Fibroblast of lung (primary cell): ENCODE results near the gene CTTNBP2NL. TPM values are rescaled to one million over a fixed set of nuclear protein-coding genes. Genes with fewer than 3 reads are reported as not detected.

ENCODE experiments used
- DNase-seq, 2 donors: peaks; one replicate each; pipeline versions ENCODE4 v3.0.0 to v3.0.0-alpha.2; 2010; ENCODE audit warnings: low read depth in 2 of 2
- H2AFZ ChIP-seq: 2 replicates; pipeline ENCODE4 v1.5.1; 2012; ENCODE audit warnings: low read length, control low read depth, inconsistent platforms
- H3K27ac ChIP-seq: 2 replicates; pipeline ENCODE4 v1.5.1; 2011; ENCODE audit warnings: low read length, control low read depth; ENCODE audit not compliant: insufficient read depth
- H3K27me3 ChIP-seq: 2 replicates; pipeline ENCODE4 v1.5.1; 2011; ENCODE audit warnings: mild to moderate bottlenecking, low read length; ENCODE audit not compliant: control insufficient read depth, insufficient read depth
- H3K36me3 ChIP-seq: 2 replicates; pipeline ENCODE4 v1.5.1; 2011; ENCODE audit warnings: low read length; ENCODE audit not compliant: control insufficient read depth, insufficient read depth
- H3K4me1 ChIP-seq: 2 replicates; pipeline ENCODE4 v1.5.1; 2011; ENCODE audit warnings: low read length; ENCODE audit not compliant: control insufficient read depth, insufficient read depth; ENCODE audit errors: extremely low read depth
- H3K4me2 ChIP-seq: 2 replicates; pipeline ENCODE4 v1.5.1; 2011; ENCODE audit warnings: low read length, control low read depth; ENCODE audit not compliant: insufficient read depth; ENCODE audit errors: extremely low read depth
- H3K4me3 ChIP-seq, 4 experiments: fragments of 200-600 bp in 1 of 4; sonication (generic) in 1 of 4; replicated peaks in 1 of 4; 2 replicates each; pipeline ENCODE4 v1.5.1; 2011 to 2016; ENCODE audit warnings: low read length in 4 of 4, low read depth in 3 of 4, mild to moderate bottlenecking in 3 of 4, control low read depth in 2 of 4, inconsistent platforms in 1 of 4, mixed read lengths in 1 of 4; ENCODE audit not compliant: insufficient read depth in 1 of 4; ENCODE audit errors: control extremely low read depth in 1 of 4
- H3K79me2 ChIP-seq: 2 replicates; pipeline ENCODE4 v1.5.1; 2012; ENCODE audit warnings: mild to moderate bottlenecking, low read length, inconsistent platforms; ENCODE audit not compliant: control insufficient read depth, insufficient read depth
- H3K9ac ChIP-seq: 2 replicates; pipeline ENCODE4 v1.5.1; 2011; ENCODE audit warnings: mild to moderate bottlenecking, low read length, control low read depth; ENCODE audit not compliant: insufficient read depth
- H3K9me3 ChIP-seq: 2 replicates; pipeline ENCODE4 v1.5.1; 2012; ENCODE audit warnings: low read depth, low read length; ENCODE audit not compliant: control insufficient read depth, insufficient read depth
- H4K20me1 ChIP-seq: 2 replicates; pipeline ENCODE4 v1.5.1; 2011; ENCODE audit warnings: low read length; ENCODE audit not compliant: control insufficient read depth, insufficient read depth; ENCODE audit errors: extremely low read depth
- EZH2 ChIP-seq: IDR thresholded peaks from 2 replicates; pipeline ENCODE4 v1.5.1; 2012; ENCODE audit warnings: low read length, control low read depth, mild to moderate bottlenecking; ENCODE audit errors: missing control alignments
- polyA plus RNA-seq, 2 donors: library from polyadenylated mRNA; depleted of rRNA in 1 of 2; stranded (reverse) in 1 of 2; unstranded in 1 of 2; fragments of >200 nt; gene quantifications; 2 replicates each; pipeline ENCODE4 v1.2.1, GENCODE V29; 2011 to 2012; ENCODE audit warnings: missing spikeins in 1 of 2
- total RNA-seq: library from RNA; depleted of rRNA; stranded (reverse); fragments of >200 nt; gene quantifications from 2 replicates; pipeline ENCODE4 v1.2.1, GENCODE V29; 2014
- TF ChIP-seq, protein P1 (sequence below), 2 donors: IDR thresholded peaks in 1 of 2; conservative IDR thresholded peaks in 1 of 2; 1 replicate in 1 of 2; 2 replicates in 1 of 2; pipeline ENCODE4 v1.5.1; 2011 to 2012; ENCODE audit warnings: low read length in 2 of 2, control low read depth in 1 of 2, inconsistent platforms in 1 of 2, low read depth in 1 of 2, mild to moderate bottlenecking in 1 of 2

Gene CTTNBP2NL
- total and polyA plus RNA-seq, 2 donors (not counting 1 experiment from before 2014, with no cell fraction given): 18.5 to 26.8 TPM

DNA sequence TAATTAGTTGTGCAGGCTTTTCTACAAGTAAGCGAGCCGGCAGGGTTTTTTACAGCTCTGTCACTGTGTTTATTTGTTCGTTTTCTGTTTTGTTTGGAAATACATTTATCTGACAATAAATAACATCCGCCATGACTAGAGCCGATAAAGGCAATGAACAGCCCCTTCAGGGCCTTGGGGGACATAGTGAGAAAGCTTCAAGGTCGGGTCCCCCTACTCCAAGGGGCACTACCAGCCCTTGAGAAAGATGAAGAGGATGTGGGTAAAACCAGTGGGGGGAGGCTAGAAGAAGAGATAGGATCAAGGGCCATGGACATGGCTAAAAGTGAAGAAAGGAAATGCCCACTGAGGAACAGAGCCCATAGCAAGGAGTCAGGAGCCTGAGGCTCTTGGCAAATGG is 38.5 kb upstream of the CTTNBP2NL start:
- peak; percentile 47 for TF ChIP-seq EZH2
- TF ChIP-seq, protein P1, sequence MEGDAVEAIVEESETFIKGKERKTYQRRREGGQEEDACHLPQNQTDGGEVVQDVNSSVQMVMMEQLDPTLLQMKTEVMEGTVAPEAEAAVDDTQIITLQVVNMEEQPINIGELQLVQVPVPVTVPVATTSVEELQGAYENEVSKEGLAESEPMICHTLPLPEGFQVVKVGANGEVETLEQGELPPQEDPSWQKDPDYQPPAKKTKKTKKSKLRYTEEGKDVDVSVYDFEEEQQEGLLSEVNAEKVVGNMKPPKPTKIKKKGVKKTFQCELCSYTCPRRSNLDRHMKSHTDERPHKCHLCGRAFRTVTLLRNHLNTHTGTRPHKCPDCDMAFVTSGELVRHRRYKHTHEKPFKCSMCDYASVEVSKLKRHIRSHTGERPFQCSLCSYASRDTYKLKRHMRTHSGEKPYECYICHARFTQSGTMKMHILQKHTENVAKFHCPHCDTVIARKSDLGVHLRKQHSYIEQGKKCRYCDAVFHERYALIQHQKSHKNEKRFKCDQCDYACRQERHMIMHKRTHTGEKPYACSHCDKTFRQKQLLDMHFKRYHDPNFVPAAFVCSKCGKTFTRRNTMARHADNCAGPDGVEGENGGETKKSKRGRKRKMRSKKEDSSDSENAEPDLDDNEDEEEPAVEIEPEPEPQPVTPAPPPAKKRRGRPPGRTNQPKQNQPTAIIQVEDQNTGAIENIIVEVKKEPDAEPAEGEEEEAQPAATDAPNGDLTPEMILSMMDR (conservative IDR thresholded peaks at IDR 0.05 in 1 of 2, IDR thresholded peaks at IDR 0.05 in 1 of 2; ENCODE audit: low read depth in 1 of 2, low read length in 2 of 2): no peak
- Histone ChIP-seq H3K9ac (no peak overlapping the region), H4K20me1 (no peaks in the 10 kb centered on the region), H3K36me3 (no peaks in the 10 kb centered on the region), H3K4me3 (no peak overlapping the region), H3K4me1 (peaks cover 15% of the 10 kb centered on the region), H3K79me2 (no peaks in the 10 kb centered on the region), H3K9me3 (no peaks in the 10 kb centered on the region), H2AFZ (no peak overlapping the region), H3K27me3 (peaks cover 12% of the 10 kb centered on the region), H3K27ac (no peak overlapping the region), H3K4me2 (no peak overlapping the region)
- DNase-seq: no peak

DNA sequence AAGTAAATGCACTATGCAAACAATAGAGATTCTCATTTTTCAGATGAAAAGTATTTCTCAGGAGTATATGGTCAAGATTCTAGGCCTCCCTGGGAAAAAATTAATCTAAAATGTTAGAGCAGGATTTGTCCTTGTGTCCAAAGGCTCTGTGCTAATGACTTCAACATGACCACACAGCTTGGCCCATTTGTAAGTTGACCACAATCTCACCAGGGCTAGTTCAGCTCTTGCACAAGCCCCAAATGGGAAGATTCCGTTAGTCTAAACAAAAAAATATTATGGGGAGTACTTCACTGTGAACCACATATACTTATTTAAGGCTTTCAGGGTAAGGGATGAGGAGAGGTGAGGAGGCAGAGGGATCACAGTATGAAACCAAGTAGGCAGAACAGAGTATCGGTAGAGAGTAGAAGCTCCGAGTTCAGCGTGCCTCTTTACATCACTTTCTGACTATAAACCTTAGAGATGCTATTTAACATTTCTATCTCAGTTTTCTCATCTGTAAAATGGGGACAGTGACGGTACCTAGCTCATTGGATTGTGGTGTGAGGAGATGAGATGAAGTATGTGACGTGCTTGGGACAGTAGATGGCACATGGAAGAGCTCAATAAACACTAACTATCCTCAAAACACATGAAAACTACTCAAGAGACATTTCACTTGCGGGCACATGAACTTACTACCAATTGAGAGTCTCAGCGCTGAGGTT is 37.8 kb upstream of the CTTNBP2NL start:
- no peaks in the 10 kb centered on the region for H3K9me3 ChIP-seq
- H3K79me2 ChIP-seq: no peaks in the 10 kb centered on the region
- H3K9ac ChIP-seq: no peak overlapping the region
- H3K4me2 ChIP-seq: no peak overlapping the region
- H3K4me3 ChIP-seq: no peak overlapping the region
- TF ChIP-seq EZH2: no peak
- TF ChIP-seq, protein P1 (conservative IDR thresholded peaks at IDR 0.05 in 1 of 2, IDR thresholded peaks at IDR 0.05 in 1 of 2; ENCODE audit: low read depth in 1 of 2, low read length in 2 of 2): no peak
- H3K36me3 ChIP-seq: no peaks in the 10 kb centered on the region
- no peaks in the 10 kb centered on the region for H4K20me1 ChIP-seq
- H3K27ac ChIP-seq: no peak overlapping the region
- peak; percentile 16 to 44 for DNase-seq
- H3K4me1 ChIP-seq: peaks cover 15% of the 10 kb centered on the region
- peaks cover 12% of the 10 kb centered on the region for H3K27me3 ChIP-seq
- H2AFZ ChIP-seq: no peak overlapping the region

DNA sequence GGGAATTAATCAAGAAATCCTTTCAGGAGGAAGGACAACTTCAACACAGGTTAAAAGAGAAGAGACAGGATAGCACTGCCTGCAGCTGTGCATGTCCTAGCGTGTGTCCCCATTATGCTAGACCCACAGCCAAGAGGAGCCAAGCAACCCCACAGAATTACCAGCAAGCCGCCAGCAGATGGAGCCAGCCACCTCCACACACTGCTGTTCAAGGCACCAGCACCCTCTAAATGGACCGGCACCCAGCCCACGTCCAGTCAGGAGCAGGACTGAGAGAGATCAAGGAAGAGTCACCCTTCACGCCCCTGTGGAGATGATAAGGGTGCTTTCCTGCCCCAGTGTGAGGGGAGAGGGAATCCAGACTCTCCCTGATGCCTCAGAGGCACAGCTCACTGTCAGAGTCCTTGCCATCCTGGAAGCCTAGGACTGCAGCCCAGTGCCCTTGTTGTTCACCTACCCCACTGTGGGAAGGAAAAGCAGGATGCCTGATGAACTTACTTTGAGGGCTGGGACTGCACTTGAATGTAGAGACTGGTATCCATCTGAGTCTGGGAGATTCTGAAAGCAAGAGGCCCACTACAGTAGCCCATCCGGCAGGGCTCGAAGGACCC is 37.1 kb upstream of the CTTNBP2NL start:
- peaks cover 15% of the 10 kb centered on the region for H3K4me1 ChIP-seq
- H3K27ac ChIP-seq: no peak overlapping the region
- peak overlapping the region; percentile 4 for H2AFZ ChIP-seq
- peak; percentile 35 to 63 for DNase-seq
- H3K36me3 ChIP-seq: no peaks in the 10 kb centered on the region
- H3K4me3 ChIP-seq: no peak overlapping the region
- H3K9ac ChIP-seq: no peak overlapping the region
- no peaks in the 10 kb centered on the region for H3K9me3 ChIP-seq
- H3K79me2 ChIP-seq: no peaks in the 10 kb centered on the region
- TF ChIP-seq EZH2: no peak
- TF ChIP-seq, protein P1 (conservative IDR thresholded peaks at IDR 0.05 in 1 of 2, IDR thresholded peaks at IDR 0.05 in 1 of 2; ENCODE audit: low read depth in 1 of 2, low read length in 2 of 2): peak; percentile 89 to 90
- no peaks in the 10 kb centered on the region for H4K20me1 ChIP-seq
- peaks cover 12% of the 10 kb centered on the region for H3K27me3 ChIP-seq
- H3K4me2 ChIP-seq: no peak overlapping the region
